ENCODE data around the gene DCC. TPM values are rescaled to one million over a fixed set of nuclear protein-coding genes. Genes with fewer than 3 reads are reported as not detected.

DCC gene
- total RNA-seq, 1 experiment from 2014 or later = not detected

GRCh38 chr18:52898485-52899058, 558.6 kb downstream of the DCC start:
- Histone ChIP-seq H3K9ac (ENCODE audit: low read length) (no peak overlapping the region), H3K4me2 (ENCODE audit: low read length) (no peak overlapping the region), H3K79me2 (ENCODE audit: low read length) (no peaks in the 10 kb centered on the region), H3K27me3 (ENCODE audit: low read length) (no peaks in the 10 kb centered on the region), H3K9me2 (replicated peaks; ENCODE audit: low read length) (no peaks in the 10 kb centered on the region), H2AFZ (ENCODE audit: low read length) (no peak overlapping the region), H3K4me3 (ENCODE audit: low read length) (no peak overlapping the region), H4K20me1 (ENCODE audit: low read length) (no peaks in the 10 kb centered on the region), H3K27ac (ENCODE audit: low read length) (no peak overlapping the region), H3K36me3 (ENCODE audit: low read depth, low read length) (no peaks in the 10 kb centered on the region), H3F3A (ENCODE audit: low read length, unreplicated experiment) (no peaks in the 10 kb centered on the region), H3K9me3 (ENCODE audit: low read length) (no peaks in the 10 kb centered on the region), H3K4me1 (ENCODE audit: insufficient read depth, low read length) (no peaks in the 10 kb centered on the region)
- intact Hi-C loops (cut with micrococcal nuclease) = no loop called here
- ChIA-PET CTCF (no interaction called here), POLR2A (ENCODE audit: unreplicated experiment) (no interaction called here)
- ATAC-seq (no peak), DNase-seq (no peak)
- TF ChIP-seq EZH2 (IDR thresholded peaks at IDR 0.05; ENCODE audit: low read length, unreplicated experiment) (no peak), EZH2phosphoT487 (IDR thresholded peaks at IDR 0.05; ENCODE audit: borderline replicate concordance, low read length) (no peak)
- TF ChIP-seq, protein P1, sequence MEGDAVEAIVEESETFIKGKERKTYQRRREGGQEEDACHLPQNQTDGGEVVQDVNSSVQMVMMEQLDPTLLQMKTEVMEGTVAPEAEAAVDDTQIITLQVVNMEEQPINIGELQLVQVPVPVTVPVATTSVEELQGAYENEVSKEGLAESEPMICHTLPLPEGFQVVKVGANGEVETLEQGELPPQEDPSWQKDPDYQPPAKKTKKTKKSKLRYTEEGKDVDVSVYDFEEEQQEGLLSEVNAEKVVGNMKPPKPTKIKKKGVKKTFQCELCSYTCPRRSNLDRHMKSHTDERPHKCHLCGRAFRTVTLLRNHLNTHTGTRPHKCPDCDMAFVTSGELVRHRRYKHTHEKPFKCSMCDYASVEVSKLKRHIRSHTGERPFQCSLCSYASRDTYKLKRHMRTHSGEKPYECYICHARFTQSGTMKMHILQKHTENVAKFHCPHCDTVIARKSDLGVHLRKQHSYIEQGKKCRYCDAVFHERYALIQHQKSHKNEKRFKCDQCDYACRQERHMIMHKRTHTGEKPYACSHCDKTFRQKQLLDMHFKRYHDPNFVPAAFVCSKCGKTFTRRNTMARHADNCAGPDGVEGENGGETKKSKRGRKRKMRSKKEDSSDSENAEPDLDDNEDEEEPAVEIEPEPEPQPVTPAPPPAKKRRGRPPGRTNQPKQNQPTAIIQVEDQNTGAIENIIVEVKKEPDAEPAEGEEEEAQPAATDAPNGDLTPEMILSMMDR (conservative IDR thresholded peaks at IDR 0.05; ENCODE audit: low read depth, low read length) = no peak
- BruUV-seq (replicated peaks) = no TSS peak

DNA sequence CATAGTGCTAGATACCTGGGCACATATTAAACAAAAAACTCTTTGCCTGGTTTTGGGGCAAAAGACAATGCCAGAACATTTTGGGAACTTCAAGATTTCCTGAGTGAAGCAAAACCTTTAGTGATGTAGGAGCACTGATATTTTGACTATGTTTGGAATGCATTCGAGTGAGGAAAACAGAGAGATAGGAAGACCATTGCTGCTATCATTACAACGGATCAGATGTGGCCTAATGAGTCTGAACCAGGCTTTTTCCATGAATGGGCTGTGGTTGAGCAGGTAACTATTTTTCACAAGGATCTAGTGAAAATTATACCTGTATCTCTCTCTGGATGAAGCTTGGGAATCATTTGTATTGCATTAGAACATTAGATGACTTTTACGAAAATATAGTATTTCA, 562.2 kb downstream of the DCC start:
- ChIA-PET POLR2A (ENCODE audit: unreplicated experiment) (no interaction called here), CTCF (no interaction called here)
- no peaks in the 10 kb centered on the region for H3K36me3 ChIP-seq (ENCODE audit: low read depth, low read length)
- TF ChIP-seq, protein P1 (conservative IDR thresholded peaks at IDR 0.05; ENCODE audit: low read depth, low read length) = no peak
- TF ChIP-seq EZH2 (IDR thresholded peaks at IDR 0.05; ENCODE audit: low read length, unreplicated experiment) = no peak
- TF ChIP-seq EZH2phosphoT487 (IDR thresholded peaks at IDR 0.05; ENCODE audit: borderline replicate concordance, low read length) = no peak
- intact Hi-C loops (cut with micrococcal nuclease) = no loop called here
- ATAC-seq (no peak), DNase-seq (no peak)
- H3K27me3 ChIP-seq (ENCODE audit: low read length) = no peaks in the 10 kb centered on the region
- BruUV-seq (replicated peaks) = no TSS peak
- no peak overlapping the region for H3K4me2 ChIP-seq (ENCODE audit: low read length)
- H3K9me3 ChIP-seq (ENCODE audit: low read length) = no peaks in the 10 kb centered on the region
- H2AFZ ChIP-seq (ENCODE audit: low read length) = no peak overlapping the region
- H3K27ac ChIP-seq (ENCODE audit: low read length) = no peak overlapping the region
- no peak overlapping the region for H3K4me3 ChIP-seq (ENCODE audit: low read length)
- no peaks in the 10 kb centered on the region for H3F3A ChIP-seq (ENCODE audit: low read length, unreplicated experiment)
- no peaks in the 10 kb centered on the region for H3K9me2 ChIP-seq (replicated peaks; ENCODE audit: low read length)
- H4K20me1 ChIP-seq (ENCODE audit: low read length) = no peaks in the 10 kb centered on the region
- H3K4me1 ChIP-seq (ENCODE audit: insufficient read depth, low read length) = no peaks in the 10 kb centered on the region
- no peaks in the 10 kb centered on the region for H3K79me2 ChIP-seq (ENCODE audit: low read length)
- no peak overlapping the region for H3K9ac ChIP-seq (ENCODE audit: low read length)

GRCh38 chr18:52903857-52904256, 563.9 kb downstream of the DCC start:
- DNase-seq = peak; percentile 25
- Histone ChIP-seq H2AFZ (ENCODE audit: low read length) (no peak overlapping the region), H4K20me1 (ENCODE audit: low read length) (no peaks in the 10 kb centered on the region), H3K9ac (ENCODE audit: low read length) (no peak overlapping the region), H3K27me3 (ENCODE audit: low read length) (no peaks in the 10 kb centered on the region), H3K9me2 (replicated peaks; ENCODE audit: low read length) (no peaks in the 10 kb centered on the region), H3K4me1 (ENCODE audit: insufficient read depth, low read length) (no peaks in the 10 kb centered on the region), H3K79me2 (ENCODE audit: low read length) (no peaks in the 10 kb centered on the region), H3K9me3 (ENCODE audit: low read length) (no peaks in the 10 kb centered on the region), H3K4me3 (ENCODE audit: low read length) (no peak overlapping the region), H3K36me3 (ENCODE audit: low read depth, low read length) (no peaks in the 10 kb centered on the region), H3F3A (ENCODE audit: low read length, unreplicated experiment) (no peaks in the 10 kb centered on the region), H3K27ac (ENCODE audit: low read length) (no peak overlapping the region), H3K4me2 (ENCODE audit: low read length) (no peak overlapping the region)
- no TSS peak for BruUV-seq (replicated peaks)
- CTCF ChIA-PET = no interaction called here
- intact Hi-C loops (cut with micrococcal nuclease) = no loop called here
- TF ChIP-seq EZH2 (IDR thresholded peaks at IDR 0.05; ENCODE audit: low read length, unreplicated experiment) = no peak
- TF ChIP-seq, protein P1 (conservative IDR thresholded peaks at IDR 0.05; ENCODE audit: low read depth, low read length) = peak; percentile 57
- TF ChIP-seq EZH2phosphoT487 (IDR thresholded peaks at IDR 0.05; ENCODE audit: borderline replicate concordance, low read length) = no peak
- ATAC-seq = no peak
- POLR2A ChIA-PET (ENCODE audit: unreplicated experiment) = no interaction called here

All from PC-3 (cell line).